Osteoblast (primary cell): ENCODE results near the gene FSCB. TPM values are rescaled to one million over a fixed set of nuclear protein-coding genes. Genes with fewer than 3 reads are reported as not detected.

Experiments
- DNase-seq: peaks from one replicate; pipeline ENCODE4 v3.0.0; 2011; ENCODE audit warnings: low spot score, mixed read lengths; ENCODE audit not compliant: insufficient read length; ENCODE audit errors: missing footprints
- H2AFZ ChIP-seq: 2 replicates; pipeline ENCODE4 v1.6.0; 2011; ENCODE audit warnings: mild to moderate bottlenecking, low read length
- H3K27ac ChIP-seq: 2 replicates; pipeline ENCODE4 v1.5.1; 2011; ENCODE audit warnings: mild to moderate bottlenecking, low read depth, low read length, moderate library complexity
- H3K27me3 ChIP-seq: 2 replicates; pipeline ENCODE4 v1.6.0; 2012; ENCODE audit warnings: mild to moderate bottlenecking, control low read depth, inconsistent platforms, low read length, moderate library complexity; ENCODE audit not compliant: insufficient read depth
- H3K36me3 ChIP-seq: 2 replicates; pipeline ENCODE4 v1.5.1; 2011; ENCODE audit warnings: mild to moderate bottlenecking, low read length, control low read depth, moderate library complexity; ENCODE audit not compliant: insufficient read depth
- H3K4me1 ChIP-seq: 2 replicates; pipeline ENCODE4 v1.5.1; 2011; ENCODE audit warnings: mild to moderate bottlenecking, low read length, control low read depth, moderate library complexity; ENCODE audit not compliant: insufficient read depth
- H3K4me2 ChIP-seq: 2 replicates; pipeline ENCODE4 v1.6.0; 2011; ENCODE audit warnings: mild to moderate bottlenecking, low read length; ENCODE audit not compliant: insufficient read depth
- H3K4me3 ChIP-seq: fragments of 200-600 bp; sonication (generic); 3 replicates; pipeline ENCODE4 v1.5.1; 2012; ENCODE audit warnings: mild to moderate bottlenecking, low read length, inconsistent platforms; ENCODE audit not compliant: insufficient read depth
- H3K79me2 ChIP-seq: 2 replicates; pipeline ENCODE4 v1.6.0; 2012; ENCODE audit warnings: mild to moderate bottlenecking, low read length, control low read depth, inconsistent platforms; ENCODE audit not compliant: insufficient read depth
- H3K9me3 ChIP-seq: 2 replicates; pipeline ENCODE4 v1.5.1; 2011; ENCODE audit warnings: low read depth, low read length, control low read depth
- H4K20me1 ChIP-seq: 2 replicates; pipeline ENCODE4 v1.6.0; 2012; ENCODE audit warnings: mild to moderate bottlenecking, low read length, control low read depth; ENCODE audit not compliant: insufficient read depth
- total RNA-seq: library from RNA; depleted of rRNA; stranded (reverse); fragments of >200 nt; gene quantifications from 2 replicates; pipeline ENCODE4 v1.2.3, GENCODE V29; 2012
- TF ChIP-seq, protein P1 (sequence below): IDR thresholded peaks from 2 replicates; pipeline ENCODE4 v1.5.1; 2011; ENCODE audit warnings: mild to moderate bottlenecking, low read depth, low read length, moderate library complexity; ENCODE audit errors: extremely low read depth

Gene FSCB
- total RNA-seq, 1 donor: not detected

DNA sequence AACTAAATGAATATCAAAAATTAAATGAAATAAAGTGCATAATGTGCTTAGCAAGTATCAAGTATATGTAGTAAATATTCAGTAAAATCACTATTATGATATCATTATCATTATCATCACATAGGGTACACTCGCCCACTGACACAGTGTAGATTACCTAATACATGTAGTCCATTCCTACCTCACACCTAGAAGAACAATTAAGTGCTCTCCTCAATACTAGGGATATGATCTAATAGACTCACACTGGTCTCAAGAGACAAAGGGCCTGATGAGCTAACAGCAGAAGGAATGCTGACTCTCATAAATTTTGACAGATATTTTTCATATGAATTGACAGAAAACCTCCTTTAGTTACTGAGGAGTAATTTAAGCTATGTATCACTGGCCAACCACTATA, 29.1 kb downstream of the FSCB start:
- H4K20me1 ChIP-seq: no peaks in the 10 kb centered on the region
- TF ChIP-seq, protein P1, sequence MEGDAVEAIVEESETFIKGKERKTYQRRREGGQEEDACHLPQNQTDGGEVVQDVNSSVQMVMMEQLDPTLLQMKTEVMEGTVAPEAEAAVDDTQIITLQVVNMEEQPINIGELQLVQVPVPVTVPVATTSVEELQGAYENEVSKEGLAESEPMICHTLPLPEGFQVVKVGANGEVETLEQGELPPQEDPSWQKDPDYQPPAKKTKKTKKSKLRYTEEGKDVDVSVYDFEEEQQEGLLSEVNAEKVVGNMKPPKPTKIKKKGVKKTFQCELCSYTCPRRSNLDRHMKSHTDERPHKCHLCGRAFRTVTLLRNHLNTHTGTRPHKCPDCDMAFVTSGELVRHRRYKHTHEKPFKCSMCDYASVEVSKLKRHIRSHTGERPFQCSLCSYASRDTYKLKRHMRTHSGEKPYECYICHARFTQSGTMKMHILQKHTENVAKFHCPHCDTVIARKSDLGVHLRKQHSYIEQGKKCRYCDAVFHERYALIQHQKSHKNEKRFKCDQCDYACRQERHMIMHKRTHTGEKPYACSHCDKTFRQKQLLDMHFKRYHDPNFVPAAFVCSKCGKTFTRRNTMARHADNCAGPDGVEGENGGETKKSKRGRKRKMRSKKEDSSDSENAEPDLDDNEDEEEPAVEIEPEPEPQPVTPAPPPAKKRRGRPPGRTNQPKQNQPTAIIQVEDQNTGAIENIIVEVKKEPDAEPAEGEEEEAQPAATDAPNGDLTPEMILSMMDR: no peak
- no peaks in the 10 kb centered on the region for H3K79me2 ChIP-seq
- H2AFZ ChIP-seq: no peak overlapping the region
- no peaks in the 10 kb centered on the region for H3K4me1 ChIP-seq
- DNase-seq: no peak
- no peak overlapping the region for H3K4me2 ChIP-seq
- H3K27me3 ChIP-seq: no peaks in the 10 kb centered on the region
- no peaks in the 10 kb centered on the region for H3K9me3 ChIP-seq
- H3K4me3 ChIP-seq: no peak overlapping the region
- H3K27ac ChIP-seq: no peak overlapping the region
- H3K36me3 ChIP-seq: no peaks in the 10 kb centered on the region

DNA sequence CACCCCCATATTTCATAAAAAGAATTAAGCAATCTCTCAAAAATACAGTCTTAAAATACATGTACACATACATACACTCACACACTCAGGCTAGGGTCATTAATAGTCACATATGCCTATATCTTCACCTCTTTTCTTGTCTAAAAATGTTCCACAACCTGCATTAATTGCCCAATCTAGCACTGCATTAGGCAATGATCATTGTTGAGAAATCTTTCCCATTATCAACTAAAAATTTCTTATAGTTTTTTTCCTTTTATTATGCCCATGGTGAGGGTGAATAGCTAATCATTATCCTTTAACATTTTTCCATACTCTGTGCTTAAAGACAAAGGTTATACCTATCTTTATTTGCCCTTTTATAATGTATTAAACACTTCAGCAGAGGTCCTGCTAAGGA, 38.3 kb downstream of the FSCB start:
- TF ChIP-seq, protein P1: no peak
- DNase-seq: no peak
- H2AFZ ChIP-seq: no peak overlapping the region

DNA sequence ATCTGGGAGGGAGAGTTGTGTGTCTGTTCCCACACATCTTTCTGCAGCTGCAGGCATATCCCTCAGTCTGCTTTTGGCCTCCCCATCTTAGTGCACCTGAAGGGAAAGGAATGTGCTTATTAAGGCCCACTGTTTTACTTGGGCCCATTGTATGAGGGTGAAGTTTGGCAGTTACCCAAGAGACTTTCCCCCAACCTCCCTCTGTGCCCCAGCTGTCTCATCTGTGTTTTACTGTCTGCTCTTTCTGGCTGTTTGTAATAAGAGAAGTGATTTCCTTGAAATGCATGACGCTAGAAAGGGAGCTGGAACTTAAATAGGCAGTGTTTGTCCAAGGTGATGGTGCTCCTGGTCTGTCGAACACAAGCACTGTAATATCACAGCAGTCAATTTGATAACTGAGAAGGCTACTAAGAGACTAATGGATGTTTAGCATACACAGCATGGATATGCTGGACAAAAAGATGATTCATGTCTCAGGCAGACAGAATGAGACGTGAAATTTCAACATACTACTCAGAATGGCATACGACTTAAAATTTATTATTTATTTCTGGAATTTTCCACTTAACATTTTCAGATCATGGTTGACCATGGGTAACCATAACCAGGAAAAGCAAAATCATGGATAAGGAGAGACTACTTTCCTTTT, 43.6 kb downstream of the FSCB start:
- Histone ChIP-seq H3K27me3 (no peaks in the 10 kb centered on the region), H3K4me1 (no peaks in the 10 kb centered on the region), H3K27ac (no peak overlapping the region), H4K20me1 (no peaks in the 10 kb centered on the region), H3K36me3 (no peaks in the 10 kb centered on the region), H3K9me3 (no peaks in the 10 kb centered on the region), H3K4me3 (no peak overlapping the region), H2AFZ (no peak overlapping the region), H3K4me2 (no peak overlapping the region), H3K79me2 (no peaks in the 10 kb centered on the region)
- DNase-seq: no peak
- TF ChIP-seq, protein P1: no peak

More for the DNA sequence above, 38.3 kb downstream of the FSCB start:
- H3K27me3 ChIP-seq: no peaks in the 10 kb centered on the region
- no peaks in the 10 kb centered on the region for H3K36me3 ChIP-seq
- H3K4me3 ChIP-seq: no peak overlapping the region
- no peaks in the 10 kb centered on the region for H3K79me2 ChIP-seq
- H3K27ac ChIP-seq: no peak overlapping the region
- no peak overlapping the region for H3K4me2 ChIP-seq
- no peaks in the 10 kb centered on the region for H4K20me1 ChIP-seq
- H3K4me1 ChIP-seq: no peaks in the 10 kb centered on the region
- no peaks in the 10 kb centered on the region for H3K9me3 ChIP-seq

DNA sequence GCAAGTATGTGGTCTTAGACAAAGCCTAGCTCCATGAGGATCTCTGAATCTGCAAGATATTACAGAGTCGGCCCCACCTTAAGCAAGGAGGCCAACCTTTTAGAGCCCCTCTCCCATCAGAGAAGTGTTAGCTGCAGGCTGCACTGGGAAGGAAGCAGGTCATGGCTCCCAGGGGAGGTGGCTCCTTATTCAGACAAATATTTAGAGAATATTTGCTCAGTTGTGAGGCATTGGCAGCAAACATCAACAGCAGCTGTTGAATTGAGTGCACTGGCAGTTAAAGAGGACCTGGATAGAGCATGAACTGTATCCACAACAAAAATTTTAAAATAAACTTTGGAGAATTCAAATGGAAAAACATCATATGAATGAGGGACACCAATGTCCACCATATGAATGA, 44.7 kb downstream of the FSCB start:
- TF ChIP-seq, protein P1: no peak
- Histone ChIP-seq H2AFZ (no peak overlapping the region), H3K4me3 (no peak overlapping the region), H3K4me1 (no peaks in the 10 kb centered on the region), H3K27me3 (no peaks in the 10 kb centered on the region), H3K9me3 (no peaks in the 10 kb centered on the region), H3K4me2 (no peak overlapping the region), H4K20me1 (no peaks in the 10 kb centered on the region), H3K27ac (no peak overlapping the region), H3K79me2 (no peaks in the 10 kb centered on the region), H3K36me3 (no peaks in the 10 kb centered on the region)
- DNase-seq: no peak
